HG03280 (cell line): ENCODE results near the gene PLGLB2.
"Not testable (repeated sequence)": the region's sequence is repeated elsewhere in the genome, so short reads cannot be mapped to it uniquely, and the experiment has no call there.

ENCODE experiments used
- ATAC-seq: cut with Tn5 transposase; IDR thresholded peaks from one replicate; pipeline ENCODE4 v1.9.1; 2021; ENCODE audit warnings: mild to moderate bottlenecking, moderate library complexity; ENCODE audit not compliant: unreplicated experiment

The PLGLB2 gene

GRCh38 chr2:87747791-87748190, at the start of gene PLGLB2:
Gene PLGLB2 (plus strand): TSS chr2:87748087. CDS start chr2:87748154, 67 bp downstream.
- not testable (repeated sequence) for ATAC-seq

DNA sequence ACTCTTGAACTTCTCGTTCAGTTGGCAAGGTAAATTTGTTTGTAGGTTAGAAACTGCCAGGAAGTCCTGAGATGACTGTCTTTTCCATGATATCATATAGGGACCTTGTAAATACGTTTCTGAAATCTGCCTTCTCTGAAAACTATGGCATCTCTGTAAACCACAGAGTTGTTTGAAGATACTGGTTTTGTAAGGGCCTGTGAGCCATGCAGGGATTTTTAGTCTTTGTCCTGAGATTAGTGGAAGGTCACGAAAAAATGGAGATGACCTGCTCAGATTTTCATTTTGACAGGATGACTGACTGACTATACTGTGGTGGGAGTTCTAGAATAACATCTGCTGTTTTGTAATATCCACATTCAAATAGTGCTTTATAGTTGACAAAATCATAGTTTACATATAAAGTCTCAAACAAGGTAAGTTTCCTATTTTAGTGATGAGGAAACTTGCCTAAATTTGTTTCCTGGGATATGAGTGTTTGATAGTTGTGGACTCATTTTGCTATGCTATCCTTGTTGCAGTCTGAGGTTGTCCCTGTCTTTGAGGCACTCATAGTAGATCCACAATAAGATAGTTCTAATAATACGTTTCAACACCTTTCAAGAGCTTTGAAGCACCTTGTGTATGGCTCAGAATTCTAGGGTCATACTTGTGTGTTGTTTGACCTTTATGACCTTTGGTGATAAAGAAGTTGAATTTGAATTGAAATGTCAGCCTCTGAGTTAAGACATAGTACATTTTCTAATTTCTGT, 43.1 kb upstream of the PLGLB2 start:
- not testable (repeated sequence) for ATAC-seq

DNA sequence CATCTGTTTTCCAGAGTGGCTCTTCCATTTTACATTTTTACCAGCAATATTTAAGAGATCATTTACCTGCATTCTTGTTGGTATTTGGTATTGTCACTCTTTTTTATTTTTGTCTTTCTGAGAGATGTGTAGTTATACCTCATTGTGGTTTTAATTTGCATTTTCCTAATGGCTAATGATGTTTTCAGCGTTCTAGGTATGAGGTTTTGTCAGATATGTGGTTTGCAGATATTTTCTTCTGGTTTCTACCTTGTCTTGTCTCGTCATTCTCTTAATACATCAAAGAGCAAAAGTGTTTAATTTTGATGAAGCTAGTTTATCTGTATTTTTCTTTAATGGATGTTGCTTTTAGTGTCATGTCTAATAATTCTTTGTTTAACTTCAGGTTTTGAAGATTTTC, 39.5 kb upstream of the PLGLB2 start:
- ATAC-seq, result peak; percentile 86

- not testable (repeated sequence) for ATAC-seq
These were observed 19.8 kb upstream of the PLGLB2 start for GRCh38 chr2:87727940-87728599.

- not testable (repeated sequence) for ATAC-seq
These were observed 7.0 kb upstream of the PLGLB2 start for GRCh38 chr2:87740928-87741327.

DNA sequence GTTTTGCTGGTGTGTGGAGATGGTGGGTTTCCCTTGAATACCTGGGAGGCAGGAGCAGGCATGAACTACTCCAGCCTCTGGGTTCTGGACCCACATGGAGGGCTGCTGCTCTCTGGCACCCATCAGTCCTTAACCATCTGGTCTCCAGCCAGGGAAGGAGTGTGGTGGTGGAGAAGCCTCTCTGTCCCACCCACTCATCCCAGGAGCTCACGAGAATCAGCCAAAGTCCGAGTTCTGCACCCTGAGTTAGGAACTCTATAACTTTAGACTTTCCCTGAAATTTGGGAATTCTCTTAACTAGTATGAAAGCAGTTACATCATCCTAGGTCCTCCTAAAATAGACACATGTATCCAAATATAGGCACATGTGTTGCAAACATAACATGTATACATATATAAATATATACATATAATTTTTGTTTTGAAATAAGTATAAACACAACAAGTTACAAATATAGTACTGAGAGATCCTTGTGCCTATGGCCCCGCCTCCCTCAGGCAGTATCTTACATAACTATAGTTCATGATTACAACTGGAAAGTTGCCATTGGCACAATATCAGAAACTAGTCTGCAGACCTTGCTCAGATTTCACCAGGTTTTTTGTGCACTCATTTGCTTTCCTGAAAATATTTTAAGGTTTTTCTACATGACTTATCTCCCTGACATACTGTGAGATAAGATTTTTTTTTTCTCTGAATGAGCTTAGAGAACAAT, 5.3 kb upstream of the PLGLB2 start:
- ATAC-seq, result not testable (repeated sequence)

GRCh38 chr2:87743638-87744037, 4.2 kb upstream of the PLGLB2 start:
- not testable (repeated sequence) for ATAC-seq

GRCh38 chr2:87745353-87745951, 2.4 kb upstream of the PLGLB2 start:
- ATAC-seq, result not testable (repeated sequence)

DNA sequence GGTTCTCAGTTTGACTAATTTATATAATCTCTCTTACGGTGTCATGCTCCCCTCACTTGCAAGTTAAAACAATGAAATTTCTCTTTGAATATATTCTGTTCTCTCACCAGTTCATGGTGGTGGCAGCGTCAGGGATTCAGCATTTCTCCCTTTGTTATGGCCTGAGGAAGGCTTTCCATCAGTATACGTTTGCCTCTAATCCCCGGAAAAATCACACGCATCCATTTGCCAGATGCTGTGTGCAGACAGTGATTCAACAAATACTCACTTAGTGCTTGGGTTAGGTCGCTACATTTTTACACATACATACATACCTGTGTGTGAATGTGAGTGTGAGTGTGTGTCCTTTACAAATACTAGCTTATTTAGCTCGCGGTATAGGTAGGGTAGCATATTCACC, 637 bp downstream of the PLGLB2 start:
- not testable (repeated sequence) for ATAC-seq

DNA sequence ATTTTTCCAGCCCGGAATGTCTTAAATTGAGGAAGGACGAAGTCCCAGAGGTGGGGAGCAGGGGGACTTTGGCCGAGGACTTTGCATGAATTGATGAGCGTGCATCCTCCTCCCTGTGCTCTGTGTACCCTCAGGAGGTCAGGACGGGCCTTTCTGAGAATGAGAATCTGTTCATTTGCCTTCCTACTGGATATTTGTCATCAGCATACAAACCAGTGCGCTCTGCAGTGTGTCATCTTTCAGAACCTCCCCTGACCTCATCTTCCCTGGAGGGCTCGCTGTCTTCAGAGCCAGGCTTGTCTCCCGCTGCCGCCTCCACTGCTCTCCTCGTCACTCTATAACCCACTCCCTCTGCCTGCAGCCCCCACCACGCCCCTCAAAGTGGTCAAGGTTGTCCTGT, 2.7 kb downstream of the PLGLB2 start:
- ATAC-seq, result not testable (repeated sequence)

DNA sequence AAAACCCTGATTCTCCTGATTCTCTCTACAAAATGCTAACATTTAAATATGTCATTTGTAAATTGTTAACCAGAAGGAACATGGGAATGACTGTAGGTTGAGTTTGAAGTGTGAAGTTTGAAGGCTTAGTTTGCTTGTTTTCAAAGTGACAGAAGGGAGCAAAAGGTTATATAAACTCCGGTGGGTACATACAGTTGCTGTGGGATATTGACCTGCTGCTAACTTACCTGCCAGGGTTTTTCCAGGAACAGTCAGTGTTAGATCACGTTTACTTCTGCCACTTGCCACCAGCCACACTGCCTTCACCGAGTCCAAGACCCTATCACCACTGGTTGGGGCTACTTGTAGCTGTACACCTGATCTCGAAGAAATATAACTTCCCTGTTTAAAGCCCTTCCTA, 6.9 kb downstream of the PLGLB2 start:
- ATAC-seq, result not testable (repeated sequence)
